GM21360 (cell line): ENCODE results near the gene TPO.
"Not testable (repeated sequence)": the region's sequence is repeated elsewhere in the genome, so short reads cannot be mapped to it uniquely, and the experiment has no call there.

Source experiments
- ATAC-seq: cut with Tn5 transposase; IDR thresholded peaks from one replicate; pipeline ENCODE4 v1.9.1; 2021; ENCODE audit warnings: mild to moderate bottlenecking, moderate library complexity; ENCODE audit not compliant: unreplicated experiment

TPO gene

GRCh38 chr2:1550076-1550475, 136.8 kb downstream of the TPO start:
- no peak for ATAC-seq

GRCh38 chr2:1550658-1551316, 137.5 kb downstream of the TPO start:
- ATAC-seq, result peak; percentile 50

- no peak for ATAC-seq
These were observed 138.6 kb downstream of the TPO start for GRCh38 chr2:1551905-1552304.

- ATAC-seq, result no peak
These were observed 139.3 kb downstream of the TPO start for GRCh38 chr2:1552611-1553010.

GRCh38 chr2:1553671-1554295, 140.5 kb downstream of the TPO start:
- ATAC-seq, result no peak

GRCh38 chr2:1556286-1556685, 143.0 kb downstream of the TPO start:
- no peak for ATAC-seq

GRCh38 chr2:1556776-1557466, 143.7 kb downstream of the TPO start:
- ATAC-seq, result no peak

GRCh38 chr2:1557467-1557820, 144.2 kb downstream of the TPO start:
- no peak for ATAC-seq

- no peak for ATAC-seq
These were observed 146.4 kb downstream of the TPO start for GRCh38 chr2:1559589-1560175.

GRCh38 chr2:1561259-1561658, 148.0 kb downstream of the TPO start:
- no peak for ATAC-seq

GRCh38 chr2:1561811-1562421, 148.7 kb downstream of the TPO start:
- ATAC-seq, result no peak

GRCh38 chr2:1563084-1563857, 150.0 kb downstream of the TPO start:
- ATAC-seq, result no peak

GRCh38 chr2:1563943-1564891, 151.0 kb downstream of the TPO start:
- ATAC-seq, result no peak

- ATAC-seq, result no peak
These were observed 154.5 kb downstream of the TPO start for GRCh38 chr2:1567556-1568344.

- not testable (repeated sequence) for ATAC-seq
These were observed 155.0 kb downstream of the TPO start for GRCh38 chr2:1568345-1568668.

- ATAC-seq, result no peak
These were observed 156.7 kb downstream of the TPO start for GRCh38 chr2:1569879-1570450.

GRCh38 chr2:1571477-1572417, 158.5 kb downstream of the TPO start:
- no peak for ATAC-seq

GRCh38 chr2:1572638-1573037, 159.4 kb downstream of the TPO start:
- ATAC-seq, result no peak
